ENCODE measurements around the gene IQCM.

The IQCM gene

GRCh38 chr4:149815743-149816142, at the start of gene IQCM:
TSS of gene IQCM (minus strand) at chr4:149815843. CDS start at chr4:149742691, 73,152 bp downstream.
- DNase-seq (ENCODE audit: low spot score): no peak

- no peak for DNase-seq (ENCODE audit: low spot score)
Observed at GRCh38 chr4:149857446-149857845, 41.8 kb upstream of the IQCM start.

- no peak for DNase-seq (ENCODE audit: low spot score)
Observed at GRCh38 chr4:149845743-149846142, 30.1 kb upstream of the IQCM start.

- DNase-seq (ENCODE audit: low spot score): no peak
Observed at GRCh38 chr4:149841686-149842085, 26.0 kb upstream of the IQCM start.

- DNase-seq (ENCODE audit: low spot score): no peak
Observed at GRCh38 chr4:149838036-149838435, 22.4 kb upstream of the IQCM start.

GRCh38 chr4:149836546-149836945, 20.9 kb upstream of the IQCM start:
- no peak for DNase-seq (ENCODE audit: low spot score)

- DNase-seq (ENCODE audit: low spot score): no peak
Observed at GRCh38 chr4:149835280-149835679, 19.6 kb upstream of the IQCM start.

- no peak for DNase-seq (ENCODE audit: low spot score)
Observed at GRCh38 chr4:149831656-149832208, 16.1 kb upstream of the IQCM start.

- no peak for DNase-seq (ENCODE audit: low spot score)
Observed at GRCh38 chr4:149830823-149831222, 15.2 kb upstream of the IQCM start.

- DNase-seq (ENCODE audit: low spot score): no peak
Observed at GRCh38 chr4:149825336-149825735, 9.7 kb upstream of the IQCM start.

GRCh38 chr4:149823769-149824221, 8.2 kb upstream of the IQCM start:
- no peak for DNase-seq (ENCODE audit: low spot score)

GRCh38 chr4:149801416-149801815, 14.2 kb downstream of the IQCM start:
- DNase-seq (ENCODE audit: low spot score): no peak

- no peak for DNase-seq (ENCODE audit: low spot score)
Observed at GRCh38 chr4:149799546-149799945, 16.1 kb downstream of the IQCM start.

GRCh38 chr4:149796381-149796780, 19.3 kb downstream of the IQCM start:
- DNase-seq (ENCODE audit: low spot score): no peak

- DNase-seq (ENCODE audit: low spot score): no peak
Observed at GRCh38 chr4:149795256-149795655, 20.4 kb downstream of the IQCM start.

GRCh38 chr4:149794352-149794751, 21.3 kb downstream of the IQCM start:
- no peak for DNase-seq (ENCODE audit: low spot score)

GRCh38 chr4:149793459-149793858, 22.2 kb downstream of the IQCM start:
- no peak for DNase-seq (ENCODE audit: low spot score)

- DNase-seq (ENCODE audit: low spot score): no peak
Observed at GRCh38 chr4:149791851-149792250, 23.8 kb downstream of the IQCM start.

GRCh38 chr4:149790172-149790907, 25.3 kb downstream of the IQCM start:
- DNase-seq (ENCODE audit: low spot score): no peak

- DNase-seq (ENCODE audit: low spot score): no peak
Observed at GRCh38 chr4:149788300-149788699, 27.3 kb downstream of the IQCM start.

- no peak for DNase-seq (ENCODE audit: low spot score)
Observed at GRCh38 chr4:149785696-149786431, 29.8 kb downstream of the IQCM start.

GRCh38 chr4:149784018-149784417, 31.6 kb downstream of the IQCM start:
- DNase-seq (ENCODE audit: low spot score): no peak

- DNase-seq (ENCODE audit: low spot score): no peak
Observed at GRCh38 chr4:149781150-149781549, 34.5 kb downstream of the IQCM start.

Data from HuH-7.5 (cell line).